Measurements from ENCODE around the gene COL6A1.
"Not testable (repeated sequence)": the region's sequence is repeated elsewhere in the genome, so short reads cannot be mapped to it uniquely, and the experiment has no call there.

The COL6A1 gene

DNA sequence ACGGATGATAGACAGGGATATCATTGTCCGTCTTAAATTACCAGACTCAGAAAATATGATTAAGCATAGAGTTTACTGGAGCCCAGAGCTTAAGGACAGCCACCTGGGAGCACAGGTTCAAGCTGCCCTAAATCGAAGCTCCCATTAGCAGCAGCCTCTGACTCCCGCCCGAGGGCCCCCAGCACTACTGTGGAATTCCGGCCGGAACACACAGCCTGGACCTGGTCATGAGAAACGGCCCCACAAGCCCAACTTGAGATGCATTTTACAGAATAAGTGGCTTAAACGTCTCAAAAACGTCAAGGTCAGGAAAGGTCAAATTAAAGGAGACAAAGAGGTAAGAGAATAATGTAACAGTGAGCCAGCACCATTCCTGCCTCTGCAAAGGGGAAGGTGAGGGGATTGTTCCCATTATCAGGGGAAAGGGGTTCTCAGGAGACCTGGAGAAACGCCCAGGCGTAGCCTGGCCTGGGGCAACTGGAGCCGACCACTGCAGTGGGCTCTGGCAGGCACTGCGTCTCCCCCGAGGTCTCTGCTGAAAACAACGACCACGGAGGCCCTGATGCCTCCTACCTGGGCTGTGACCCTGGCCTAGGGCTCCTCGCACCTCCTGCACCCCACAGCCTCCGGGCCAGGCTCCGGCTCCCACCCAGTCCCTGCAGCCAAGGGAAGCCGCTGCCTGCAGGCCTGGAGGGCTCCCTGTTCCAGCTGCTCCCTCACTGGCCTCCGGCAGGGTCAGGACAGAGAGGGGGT, 11.5 kb upstream of the COL6A1 start:
- DNase-seq = no peak

DNA sequence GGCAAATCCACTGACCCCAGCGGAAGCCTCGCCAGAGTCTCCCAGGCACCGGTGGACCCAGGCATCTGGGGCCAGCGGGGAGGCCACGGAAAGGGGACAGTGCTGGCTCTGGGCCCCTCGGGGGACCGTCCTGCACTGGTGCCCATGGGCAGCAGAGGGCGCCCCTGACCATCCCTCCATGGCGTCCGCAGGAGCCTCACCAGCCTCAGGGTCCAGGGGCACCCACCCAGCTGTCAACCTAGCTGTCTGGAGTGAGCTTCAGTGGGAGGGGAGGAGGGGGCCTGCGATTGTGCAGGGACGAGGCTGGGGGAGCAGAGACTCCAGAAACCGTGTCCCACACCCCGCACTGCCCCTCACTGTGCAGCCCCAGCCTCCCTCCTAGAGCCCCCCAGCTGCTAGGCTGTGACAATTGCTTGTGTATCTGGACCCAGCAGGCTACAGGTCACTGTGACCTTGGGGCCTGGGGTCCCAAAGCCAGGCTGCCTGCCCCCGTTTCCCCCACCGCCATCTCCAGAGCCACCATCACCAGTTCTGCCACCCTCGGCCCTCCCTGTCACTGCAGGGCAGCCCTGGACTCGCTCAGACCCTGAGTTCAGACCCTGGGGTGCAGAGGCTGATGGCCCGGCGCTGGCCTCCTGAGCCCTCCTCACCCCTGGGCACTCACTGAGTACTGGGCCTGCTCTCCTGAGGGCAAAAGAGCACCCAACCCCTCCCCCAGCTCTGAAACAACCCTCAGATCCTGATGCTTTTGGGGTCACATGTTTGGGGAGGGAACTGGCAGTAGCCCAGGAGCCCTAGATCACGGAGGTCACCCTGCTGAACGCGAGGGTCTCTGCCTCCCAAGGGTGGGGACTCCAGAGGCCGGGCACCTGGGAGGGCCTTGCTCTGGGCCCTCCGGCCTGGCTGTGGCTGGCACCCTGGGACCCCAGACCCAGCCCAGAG, 10.6 kb upstream of the COL6A1 start:
- no peak for DNase-seq

- no peak for DNase-seq
Observed at GRCh38 chr21:45971616-45972352, 9.8 kb upstream of the COL6A1 start.

GRCh38 chr21:45972353-45972715, 9.2 kb upstream of the COL6A1 start:
- DNase-seq = no peak

- DNase-seq = no peak
Observed at GRCh38 chr21:45972716-45973474, 8.7 kb upstream of the COL6A1 start.

DNA sequence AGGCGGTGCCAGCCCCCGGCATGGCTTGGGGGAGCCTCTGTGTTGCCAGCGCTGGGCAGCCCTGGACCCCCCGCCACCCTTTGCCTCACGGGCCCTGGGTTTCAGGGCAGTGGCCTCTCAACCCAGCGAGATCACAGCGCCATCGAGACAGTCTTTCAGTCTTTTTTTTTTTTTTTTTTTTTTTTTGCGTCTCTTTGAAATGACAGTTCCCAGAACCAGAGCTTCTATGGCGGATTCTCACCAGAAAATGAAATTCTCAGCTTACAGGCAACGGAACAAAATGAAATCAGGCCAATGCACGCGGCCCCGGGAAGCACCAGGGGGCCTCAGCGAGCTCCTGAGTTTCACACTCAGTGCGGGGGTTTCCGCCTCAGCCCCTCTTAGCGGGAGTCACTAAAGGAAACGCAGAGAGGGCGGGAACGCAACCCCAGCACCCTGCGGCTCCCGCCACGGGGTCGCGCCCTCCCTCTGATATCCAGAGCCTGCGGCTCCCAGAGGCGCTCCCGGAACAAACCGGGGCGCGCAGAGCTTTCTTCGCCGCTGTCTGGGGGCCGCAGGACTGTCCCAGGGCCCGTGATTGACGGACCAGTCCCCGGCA, 8.0 kb upstream of the COL6A1 start:
- DNase-seq = no peak

- no peak for DNase-seq
Observed at GRCh38 chr21:45974073-45975019, 7.2 kb upstream of the COL6A1 start.

GRCh38 chr21:45975020-45975666, 6.4 kb upstream of the COL6A1 start:
- DNase-seq = no peak

GRCh38 chr21:45975667-45976409, 5.7 kb upstream of the COL6A1 start:
- DNase-seq = not testable (repeated sequence)

GRCh38 chr21:45976701-45977311, 4.8 kb upstream of the COL6A1 start:
- DNase-seq = no peak

GRCh38 chr21:45977396-45977795, 4.2 kb upstream of the COL6A1 start:
- DNase-seq = no peak

DNA sequence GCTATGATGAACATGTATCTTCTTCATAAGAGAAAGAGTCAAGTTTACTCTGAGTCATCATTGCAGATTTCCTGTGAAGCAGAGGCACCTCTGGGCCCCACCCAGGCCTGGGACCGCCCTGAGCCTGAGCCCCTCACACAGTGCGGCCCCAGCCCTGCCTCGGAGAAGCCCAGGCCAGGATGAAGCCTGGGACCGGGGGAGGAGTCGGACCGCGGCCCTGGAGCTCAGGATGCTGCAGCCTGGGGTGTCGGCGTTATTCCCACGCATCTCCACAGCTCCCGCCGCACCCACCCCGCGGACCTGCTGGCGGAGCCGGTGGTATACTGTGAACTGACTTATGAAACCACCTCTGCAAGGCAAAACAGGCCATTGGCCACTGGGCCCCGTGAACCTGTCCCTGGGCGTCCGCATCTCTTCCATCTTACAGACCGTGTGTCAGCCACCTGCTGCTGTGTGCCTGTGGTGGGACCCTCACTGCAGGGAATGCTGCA, 2.4 kb upstream of the COL6A1 start:
- no peak for DNase-seq

- no peak for DNase-seq
Observed at GRCh38 chr21:45979651-45980050, 1.9 kb upstream of the COL6A1 start.

DNA sequence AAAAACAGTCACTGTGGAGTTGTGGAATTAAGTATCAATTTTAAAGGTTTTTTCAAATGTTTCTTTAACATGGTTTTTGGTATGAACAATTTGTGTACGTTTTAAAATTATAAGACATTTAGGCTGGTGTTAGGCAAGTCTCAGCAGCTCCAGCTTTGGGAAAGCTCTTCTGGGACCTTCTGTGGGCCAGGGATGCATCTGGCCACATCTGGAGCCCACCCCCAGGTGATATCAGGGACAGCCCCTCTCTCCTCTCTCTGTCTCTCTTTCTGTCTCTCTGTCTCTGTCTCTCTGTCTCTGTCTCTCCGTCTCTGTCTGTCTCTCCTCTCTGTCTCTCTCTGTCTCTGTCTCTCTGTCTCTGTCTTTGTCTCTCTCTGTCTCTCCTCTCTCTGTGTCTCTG, 1.3 kb upstream of the COL6A1 start:
- no peak for DNase-seq

DNA sequence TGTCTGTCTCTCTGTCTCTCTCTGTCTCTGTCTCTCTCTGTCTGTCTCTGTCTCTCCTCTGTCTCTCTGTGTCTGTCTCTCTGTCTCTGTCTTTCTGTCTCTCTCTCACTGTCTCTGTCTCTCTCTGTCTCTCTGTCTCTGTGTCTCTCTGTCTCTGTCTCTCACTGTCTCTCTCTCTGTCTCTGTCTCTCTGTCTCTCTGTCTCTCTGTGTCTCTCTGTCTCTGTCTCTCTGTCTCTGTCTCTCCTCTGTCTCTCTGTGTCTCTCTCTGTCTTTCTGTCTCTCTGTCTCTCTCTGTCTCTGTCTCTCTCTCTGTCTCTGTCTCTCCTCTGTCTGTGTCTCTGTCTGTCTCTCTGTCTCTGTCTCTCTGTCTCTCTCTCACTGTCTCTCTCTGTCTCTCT, 873 bp upstream of the COL6A1 start:
- no peak for DNase-seq

DNA sequence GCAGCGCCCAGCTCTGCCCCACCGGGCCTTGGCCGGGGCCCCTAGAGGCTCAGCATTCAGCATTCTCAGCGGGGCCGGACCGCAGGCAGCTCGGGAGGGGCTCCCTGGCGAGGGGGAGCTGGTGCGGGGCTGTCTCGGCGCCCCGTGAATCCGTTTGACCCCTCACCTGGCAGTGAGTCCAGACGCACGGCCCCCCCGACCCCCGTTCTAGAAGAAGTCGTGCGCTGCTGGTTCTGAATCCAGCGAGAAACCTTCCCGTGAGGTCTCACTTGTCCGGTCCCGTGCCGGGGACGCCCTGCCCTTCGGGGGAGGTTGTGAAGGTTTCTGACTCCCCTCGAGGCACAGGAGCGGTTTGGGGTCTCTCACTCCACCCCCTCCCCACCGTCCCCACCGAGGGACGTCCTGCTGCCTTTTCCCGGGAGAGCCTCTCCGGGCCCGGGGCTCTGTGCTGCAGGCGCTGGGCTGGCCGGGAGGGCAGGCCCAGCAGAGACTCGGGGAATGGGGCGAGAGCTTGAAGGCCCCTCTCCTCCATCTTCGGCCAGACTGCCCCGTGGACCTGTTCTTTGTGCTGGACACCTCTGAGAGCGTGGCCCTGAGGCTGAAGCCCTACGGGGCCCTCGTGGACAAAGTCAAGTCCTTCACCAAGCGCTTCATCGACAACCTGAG, 655 bp downstream of the COL6A1 start:
- no peak for DNase-seq

DNA sequence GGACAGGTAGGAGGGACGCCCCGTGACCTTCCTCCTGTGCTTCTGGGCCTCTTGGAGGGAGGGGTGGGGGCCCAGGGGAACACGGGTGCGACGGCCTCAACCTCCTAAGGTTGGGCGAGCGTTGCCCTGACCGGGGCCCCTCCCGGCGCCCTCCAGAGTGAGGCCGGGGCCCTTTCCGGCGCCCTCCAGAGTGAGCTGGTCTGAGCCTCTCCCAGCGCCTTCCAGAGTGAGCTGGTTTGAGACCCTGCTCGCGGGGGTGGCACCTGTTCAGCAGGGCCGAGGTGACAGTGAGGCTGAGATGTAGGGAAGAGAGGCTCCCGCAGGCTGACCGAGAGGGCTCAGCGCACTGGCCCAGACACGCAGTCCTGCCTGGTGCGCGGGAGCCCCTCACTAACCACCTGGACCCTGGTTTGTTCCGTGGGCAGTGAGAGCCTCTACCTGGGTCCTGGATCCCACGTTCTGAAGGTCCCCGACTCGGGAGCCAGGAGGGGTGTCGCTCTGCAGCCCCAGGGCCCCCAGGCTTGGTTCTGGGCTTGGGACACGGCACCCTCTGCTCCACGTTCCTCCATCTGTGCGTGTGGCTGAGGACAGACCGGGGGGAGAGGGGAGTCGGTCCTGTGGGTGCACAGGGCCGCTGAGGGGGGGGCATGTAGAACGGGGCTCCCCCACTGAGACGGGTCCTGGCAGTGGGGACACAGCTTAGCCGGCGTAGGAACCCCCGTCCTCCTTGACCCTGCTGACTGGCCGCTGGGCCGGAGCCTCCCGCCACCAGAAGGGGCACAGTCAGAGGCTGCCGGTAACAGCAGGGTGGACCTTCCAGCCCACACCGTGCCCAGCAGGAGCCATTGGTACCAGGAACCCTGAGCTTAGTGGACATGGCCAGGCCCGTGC, 1.4 kb downstream of the COL6A1 start:
- DNase-seq = no peak

GRCh38 chr21:45983649-45983965, 2.0 kb downstream of the COL6A1 start:
- DNase-seq = no peak

Measured in SIG-M5 (cell line).